Heart left ventricle (tissue), 13 donors: ENCODE data around the gene ATG12.

Source experiments
- CTCF ChIP-seq, 12 donors: fragments of 200-600 bp; sonication (generic) in 4 of 12; IDR thresholded peaks; one replicate each; pipeline versions ENCODE4 v1.5.0 to v1.8.0; 2018 to 2022; ENCODE audit warnings: antibody characterized with exemption in 12 of 12, mild to moderate bottlenecking in 5 of 12
- POLR2A ChIP-seq, 2 donors: fragments of 450-650 bp; IDR thresholded peaks; one replicate each; pipeline ENCODE4 v1.6.1; 2017; ENCODE audit warnings: antibody characterized with exemption in 2 of 2, mild to moderate bottlenecking in 2 of 2, moderate library complexity in 2 of 2
- donor health status: ischemic (EF 13 %, LVEDD 7.1; RV severe dilation, severe dysfunction).
- donor health status: DM: no; HTN: yes; CAD: no.
- donor health status: DM: no; HTN: no; CAD: no.
- donor health status: ischemic (EF 25% LVEDD 6.9; RV normal size, moderate dysfunction).
- donor health status: ischemic (EF 25% LVEDD 5.7; RV mildly dilated, moderate dysfunction).
- donor health status: ischemic (EF 35%, LVEDD 5.7; RV mildly dilated, moderate dysfunction).
- donor health status: nonischemic (EF 11% LVEDD 7.7; RV severe dilation, severe dysfunction).
- donor health status: DM: yes; HTN: yes; CAD: no.
- donor health status: PGD.
- donor health status: ischemic (EF 29% LVEDD 5.4; RV normal size, mild dysfunction).
- donor health status: nonischemic (EF 23%, LVEDD 6.1; RV moderate dilation, normal function).

- TF ChIP-seq POLR2A (IDR thresholded peaks at IDR 0.05) (no peak), CTCF (IDR thresholded peaks at IDR 0.05) (no peak)
These were observed 11.5 kb downstream of the ATG12 start for GRCh38 chr5:115829913-115830312.
